ENCODE data around the gene NDC1. TPM values are rescaled to one million over a fixed set of nuclear protein-coding genes. Genes with fewer than 3 reads are reported as not detected.

Gene NDC1
- total and polyA plus RNA-seq, 2 donors (not counting 3 experiments of a cell fraction or from before 2014, with no cell fraction given), result 23.2 to 29.2 TPM

- Histone ChIP-seq H3K4me2 (ENCODE audit: insufficient read depth, low read length) (no peak overlapping the region), H3K79me2 (ENCODE audit: control insufficient read depth, insufficient read depth, low read length) (no peaks in the 10 kb centered on the region), H3K27ac (ENCODE audit: insufficient read depth, low read depth, low read length) (no peak overlapping the region), H3K36me3 (ENCODE audit: control insufficient read depth in 2 of 2, extremely low read depth in 1 of 2, insufficient read depth in 2 of 2, low read length in 2 of 2) (no peaks in the 10 kb centered on the region), H4K20me1 (replicated peaks; ENCODE audit: control insufficient read depth, extremely low read depth, insufficient read depth, low read length) (no peaks in the 10 kb centered on the region), H3K9me3 (replicated peaks; ENCODE audit: control insufficient read depth, insufficient read depth, low read length) (no peaks in the 10 kb centered on the region), H3K27me3 (ENCODE audit: control insufficient read depth in 2 of 2, insufficient read depth in 2 of 2, low read length in 2 of 2) (peaks cover 34 to 60% of the 10 kb centered on the region in 2 experiments), H3K9me1 (replicated peaks; ENCODE audit: control insufficient read depth, extremely low read depth, insufficient read depth, low read length) (no peaks in the 10 kb centered on the region), H3K4me1 (ENCODE audit: control insufficient read depth, extremely low read depth, insufficient read depth, low read length) (peaks cover 2% of the 10 kb centered on the region), H2AFZ (ENCODE audit: low read depth, low read length) (no peak overlapping the region), H3K9ac (replicated peaks; ENCODE audit: extremely low read depth, insufficient read depth, low read length) (no peak overlapping the region), H3K4me3 (replicated peaks in 1 of 3; ENCODE audit: insufficient read depth in 1 of 3, low read depth in 1 of 3, low read length in 3 of 3) (no peak overlapping the region)
- ChIA-PET POLR2A (no interaction called here), CTCF (interaction anchor here (1.0 to 1.5 kb wide), 3 partner anchors 17 to 23 kb away, joined by 3 to 5 read pairs (median 4); no protein-coding TSS in a partner anchor)
- BruUV-seq (replicated peaks), result no TSS peak
- no peak for TF ChIP-seq GATA2 (IDR thresholded peaks at IDR 0.05; ENCODE audit: insufficient read depth, insufficient read length, low read depth, low read length)
- TF ChIP-seq EZH2 (IDR thresholded peaks at IDR 0.05; ENCODE audit: borderline replicate concordance, low read depth, low read length, severe bottlenecking), result peak; percentile 3
- DNase-seq (ENCODE audit: low read depth, low spot score) (no peak), FAIRE-seq (no peak)
- dilution Hi-C loops (cut with MboI; ENCODE audit: extremely low pct_ligation_motif_present, low sequenced_read_pairs), result no loop called here
- intact Hi-C loops (cut with micrococcal nuclease), result no loop called here
Measured at GRCh38 chr1:53732912-53733317, 105.2 kb downstream of the NDC1 start.

DNA sequence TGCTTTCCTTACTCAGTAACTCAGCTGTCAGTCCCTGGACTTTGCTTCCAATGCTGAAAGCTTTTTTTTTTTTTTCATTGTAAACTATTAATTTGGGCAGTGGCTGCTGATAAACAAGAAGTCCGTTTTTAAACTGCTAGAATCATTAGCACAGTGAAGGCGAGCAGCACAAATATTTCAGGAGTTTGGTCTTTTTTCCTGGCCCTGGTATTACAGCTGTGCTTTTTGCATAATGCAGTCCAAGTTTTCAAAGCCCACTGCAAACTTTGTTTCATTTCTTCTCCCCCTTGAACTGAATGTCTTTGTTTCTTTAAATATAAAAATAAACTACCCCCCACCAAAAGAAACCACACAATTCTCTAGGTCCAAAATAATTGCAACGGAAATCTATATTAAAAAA is 105.7 kb downstream of the NDC1 start:
- DNase-seq (ENCODE audit: low read depth, low spot score) (no peak), FAIRE-seq (no peak)
- CTCF ChIA-PET, result interaction anchor here (1.1 to 1.5 kb wide), 2 partner anchors 17 to 23 kb away, joined by 3 to 5 read pairs; no protein-coding TSS in a partner anchor
- TF ChIP-seq POLR2AphosphoS5 (IDR thresholded peaks at IDR 0.05; ENCODE audit: insufficient read depth, low read depth, low read length), result no peak
- Histone ChIP-seq H3K36me3 (ENCODE audit: control insufficient read depth in 2 of 2, extremely low read depth in 1 of 2, insufficient read depth in 2 of 2, low read length in 2 of 2) (no peaks in the 10 kb centered on the region), H3K27ac (ENCODE audit: insufficient read depth, low read depth, low read length) (no peak overlapping the region), H2AFZ (ENCODE audit: low read depth, low read length) (no peak overlapping the region), H3K79me2 (ENCODE audit: control insufficient read depth, insufficient read depth, low read length) (no peaks in the 10 kb centered on the region), H4K20me1 (replicated peaks; ENCODE audit: control insufficient read depth, extremely low read depth, insufficient read depth, low read length) (no peaks in the 10 kb centered on the region), H3K4me3 (replicated peaks in 1 of 3; ENCODE audit: insufficient read depth in 1 of 3, low read depth in 1 of 3, low read length in 3 of 3) (no peak overlapping the region), H3K9me3 (replicated peaks; ENCODE audit: control insufficient read depth, insufficient read depth, low read length) (no peaks in the 10 kb centered on the region), H3K9me1 (replicated peaks; ENCODE audit: control insufficient read depth, extremely low read depth, insufficient read depth, low read length) (no peaks in the 10 kb centered on the region), H3K4me1 (ENCODE audit: control insufficient read depth, extremely low read depth, insufficient read depth, low read length) (no peaks in the 10 kb centered on the region), H3K27me3 (ENCODE audit: control insufficient read depth in 2 of 2, insufficient read depth in 2 of 2, low read length in 2 of 2) (peaks cover 34 to 57% of the 10 kb centered on the region in 2 experiments), H3K4me2 (ENCODE audit: insufficient read depth, low read length) (no peak overlapping the region), H3K9ac (replicated peaks; ENCODE audit: extremely low read depth, insufficient read depth, low read length) (no peak overlapping the region)
- BruUV-seq (replicated peaks), result no TSS peak
- intact Hi-C loops (cut with micrococcal nuclease), result no loop called here
- POLR2A ChIA-PET, result no interaction called here
- dilution Hi-C loops (cut with MboI; ENCODE audit: extremely low pct_ligation_motif_present, low sequenced_read_pairs), result no loop called here

Measured in endothelial cell of umbilical vein (primary cell).